Lower leg skin (tissue), 4 donors: Measurements from ENCODE around the gene CCDC85C. TPM values are rescaled to one million over a fixed set of nuclear protein-coding genes. Genes with fewer than 3 reads are reported as not detected.

Experiments
- DNase-seq, 2 donors: peaks; one replicate each; pipeline ENCODE4 v3.0.0-alpha.2; 2019; ENCODE audit warnings: low spot score in 2 of 2
- H3K4me3 ChIP-seq: fragments of 200-600 bp; sonication (generic); 2 replicates; pipeline ENCODE4 v1.5.1; 2017; ENCODE audit warnings: mild to moderate bottlenecking, low read depth; ENCODE audit not compliant: poor library complexity, severe bottlenecking
- CTCF ChIP-seq, 3 donors: fragments of 450-650 bp; IDR thresholded peaks; one replicate each; pipeline ENCODE4 v1.5.1; 2016; ENCODE audit warnings: antibody characterized with exemption in 3 of 3, mild to moderate bottlenecking in 3 of 3, moderate library complexity in 2 of 3
- POLR2A ChIP-seq, 2 donors: fragments of 450-650 bp; IDR thresholded peaks; one replicate each; pipeline ENCODE4 v1.6.1; 2016 to 2017; ENCODE audit warnings: antibody characterized with exemption in 2 of 2, mild to moderate bottlenecking in 1 of 2, moderate library complexity in 1 of 2
- WGBS, 2 donors: methylation state at CpG; one replicate each; pipeline ENCODE4 v1.1.5; 2018; 5-methylcytosine and 5-hydroxymethylcytosine counted together
- intact Hi-C: fragments of 100-400 bp; cut with DNase I; formaldehyde crosslinking; loops from one replicate; pipeline ENCODE4 v1.15.0; 2023; ENCODE audit warnings: low total_unique reads
- total RNA-seq, 4 donors: library from RNA; depleted of rRNA; stranded (reverse); fragments of >200 nt; gene quantifications; one replicate each; pipeline ENCODE4 v1.1.0, GENCODE V29; 2016

Gene CCDC85C
- total RNA-seq, 4 donors from 2014 or later: 17.2 to 47.7 (median 33.3) TPM

GRCh38 chr14:99531251-99532096 lies 72.5 kb downstream of the CCDC85C start:
- no peak for DNase-seq
- 47 to 51% methylated on average over 14 of the region's 14 CpGs for WGBS, 2 donors
- no peak for TF ChIP-seq CTCF (IDR thresholded peaks at IDR 0.05)
- no peak for TF ChIP-seq POLR2A (IDR thresholded peaks at IDR 0.05)
- intact Hi-C loops: no loop called here
- no peak overlapping the region for H3K4me3 ChIP-seq

GRCh38 chr14:99530407-99531155 lies 73.4 kb downstream of the CCDC85C start:
- no peak for DNase-seq
- 82 to 90% methylated on average over 18 to 19 of the region's 19 CpGs for WGBS, 2 donors
- TF ChIP-seq CTCF (IDR thresholded peaks at IDR 0.05) (no peak), POLR2A (IDR thresholded peaks at IDR 0.05) (no peak)
- intact Hi-C loops: no loop called here
- no peak overlapping the region for H3K4me3 ChIP-seq

GRCh38 chr14:99529899-99530298 lies 74.1 kb downstream of the CCDC85C start:
- 79 to 100% methylated on average over 2 to 4 of the region's 4 CpGs for WGBS, 2 donors
- DNase-seq: no peak
- H3K4me3 ChIP-seq: no peak overlapping the region
- intact Hi-C loops: no loop called here
- TF ChIP-seq POLR2A (IDR thresholded peaks at IDR 0.05) (no peak), CTCF (IDR thresholded peaks at IDR 0.05) (no peak)

GRCh38 chr14:99527427-99528076 lies 76.5 kb downstream of the CCDC85C start:
- DNase-seq: no peak
- H3K4me3 ChIP-seq: no peak overlapping the region
- WGBS, 2 donors: 81% methylated on average over 13 to 16 of the region's 19 CpGs
- intact Hi-C loops: no loop called here
- no peak for TF ChIP-seq POLR2A (IDR thresholded peaks at IDR 0.05)
- TF ChIP-seq CTCF (IDR thresholded peaks at IDR 0.05): no peak

GRCh38 chr14:99527026-99527425 lies 77.0 kb downstream of the CCDC85C start:
- intact Hi-C loops: no loop called here
- WGBS, 2 donors: 78 to 81% methylated on average over 12 of the region's 12 CpGs
- no peak overlapping the region for H3K4me3 ChIP-seq
- no peak for DNase-seq
- TF ChIP-seq POLR2A (IDR thresholded peaks at IDR 0.05): no peak
- TF ChIP-seq CTCF (IDR thresholded peaks at IDR 0.05): no peak
